ENCODE measurements around the gene CDH6. TPM values are rescaled to one million over a fixed set of nuclear protein-coding genes. Genes with fewer than 3 reads are reported as not detected.

The CDH6 gene
- total and polyA plus RNA-seq, 10 of the 15 experiments (the other 5 are each of a cell fraction or from before 2014, with no cell fraction given): 0.01 TPM; not detected in 9

GRCh38 chr5:31364881-31365636 is 171.6 kb downstream of the CDH6 start:
- Histone ChIP-seq H3K79me2 (ENCODE audit: control insufficient read depth, insufficient read depth, low read length) (no peaks in the 10 kb centered on the region), H3K4me1 (ENCODE audit: control insufficient read depth, insufficient read depth, low read length) (no peaks in the 10 kb centered on the region), H3K4me2 (ENCODE audit: control insufficient read depth, insufficient read depth) (no peak overlapping the region), H3K9me3 (replicated peaks; ENCODE audit: control insufficient read depth, insufficient read depth, low read length) (no peaks in the 10 kb centered on the region; the same call in 2 of the 3 replicates), H3K27ac (ENCODE audit: control insufficient read depth, insufficient read depth) (no peak overlapping the region), H3K4me3 (no peak overlapping the region), H2AFZ (ENCODE audit: control insufficient read depth, low read depth, low read length) (no peak overlapping the region), H3K9ac (ENCODE audit: control insufficient read depth, insufficient read depth, low read length) (no peak overlapping the region), H3K27me3 (replicated peaks in 1 of 2; ENCODE audit: control insufficient read depth in 2 of 2, insufficient read depth in 2 of 2, low read length in 1 of 2) (peaks cover 0 to under 1% of the 10 kb centered on the region in 2 experiments; a peak in 1 of 4 replicates), H4K20me1 (ENCODE audit: control insufficient read depth, insufficient read depth) (no peaks in the 10 kb centered on the region), H3K36me3 (ENCODE audit: control insufficient read depth in 2 of 2, insufficient read depth in 2 of 2, low read length in 1 of 2) (no peaks in the 10 kb centered on the region)
- ChIA-PET POLR2A (no interaction called here), CTCF (no interaction called here), SMC1A (ENCODE audit: uncharacterized antibody, unreplicated experiment) (no interaction called here), RAD21 (ENCODE audit: unreplicated experiment) (no interaction called here)
- 23% methylated on average over 2 of the region's 2 CpGs for WGBS (ENCODE audit: insufficient coverage, insufficient replicate concordance, low lambda C conversion rate, missing lambda C conversion rate)
- no peak for DNase-seq (ENCODE audit: low read depth, low spot score)
- intact Hi-C loops (cut with micrococcal nuclease; ENCODE audit: unreplicated experiment): no loop called here
- no peak for ATAC-seq
- in situ Hi-C loops (cut with MboI): no loop called here
- no TSS peak for BruUV-seq (replicated peaks)
- no peak for FAIRE-seq
- no peak for TF ChIP-seq RB1 (IDR thresholded peaks at IDR 0.05; ENCODE audit: borderline replicate concordance)
- no peak for TF ChIP-seq TCF7 (IDR thresholded peaks at IDR 0.05; ENCODE audit: borderline replicate concordance)
- TF ChIP-seq RELB (IDR thresholded peaks at IDR 0.05; ENCODE audit: low read depth): no peak
- no peak for TF ChIP-seq MXI1 (IDR thresholded peaks at IDR 0.05; ENCODE audit: low read depth, low read length)
- no peak for TF ChIP-seq RAD51 (IDR thresholded peaks at IDR 0.05)
- no peak for TF ChIP-seq STAT3 (IDR thresholded peaks at IDR 0.05; ENCODE audit: low read depth, low read length)
- no peak for TF ChIP-seq BCL3 (IDR thresholded peaks at IDR 0.05; ENCODE audit: borderline replicate concordance, insufficient read depth, low read depth, low read length, poor library complexity, severe bottlenecking)
- no peak for TF ChIP-seq RCOR1 (conservative IDR thresholded peaks at IDR 0.05; ENCODE audit: low read depth, low read length)
- TF ChIP-seq FOXM1 (IDR thresholded peaks at IDR 0.05; ENCODE audit: low read depth, low read length): no peak
- TF ChIP-seq BMI1 (IDR thresholded peaks at IDR 0.05; ENCODE audit: borderline replicate concordance): no peak
- no peak for TF ChIP-seq ASH2L (IDR thresholded peaks at IDR 0.05; ENCODE audit: borderline replicate concordance, low read depth)
- no peak for TF ChIP-seq DPF2 (IDR thresholded peaks at IDR 0.05)
- TF ChIP-seq EED (IDR thresholded peaks at IDR 0.05; ENCODE audit: low read depth): no peak
- TF ChIP-seq SMC3 (IDR thresholded peaks at IDR 0.05; ENCODE audit: borderline replicate concordance, low read length): no peak
- no peak for TF ChIP-seq ZBTB4 (CRISPR knock-in tag; IDR thresholded peaks at IDR 0.05)
- no peak for TF ChIP-seq RFX5 (IDR thresholded peaks at IDR 0.05; ENCODE audit: low read depth, low read length)
- no peak for TF ChIP-seq STAT1 (conservative IDR thresholded peaks at IDR 0.05)
- TF ChIP-seq MTA2 (IDR thresholded peaks at IDR 0.05; ENCODE audit: low read depth): no peak
